Stimulated activated CD8-positive, alpha-beta memory T cell treated with anti-CD3 and anti-CD28 coated beads, Interleukin-12 subunit alpha, Interleukin-12 subunit beta, amount 100 ng/mL, for 24 hours (primary cell): ENCODE data around the gene PLB1.
"Not testable (repeated sequence)": the region's sequence is repeated elsewhere in the genome, so short reads cannot be mapped to it uniquely, and the experiment has no call there.

Experiments used
- DNase-seq: peaks from one replicate; pipeline ENCODE4 v3.0.0-alpha.2; 2020; ENCODE audit errors: extremely low read depth

Gene PLB1

DNA sequence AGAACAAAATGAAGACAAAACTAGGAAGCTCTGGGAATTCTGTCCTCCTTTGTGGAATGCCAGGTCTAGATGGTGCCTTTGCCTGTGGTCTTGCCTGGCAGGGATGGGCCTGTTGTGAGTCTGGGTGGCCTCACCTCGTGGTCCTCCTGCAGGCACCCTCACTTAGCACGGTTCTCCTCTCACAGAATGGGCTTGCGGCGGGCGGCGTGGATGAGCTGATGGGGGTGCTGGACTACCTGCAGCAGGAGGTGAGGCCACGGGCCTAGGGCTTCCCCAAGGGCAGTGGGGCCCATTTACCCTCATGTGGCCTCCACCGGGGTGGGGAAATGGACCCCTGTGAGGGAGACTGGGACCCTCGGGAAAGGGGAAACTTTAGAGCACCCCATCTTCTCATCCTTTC, 42.3 kb downstream of the PLB1 start:
- no peak for DNase-seq

- DNase-seq, result no peak
Observed at GRCh38 chr2:28538652-28539051, 42.8 kb downstream of the PLB1 start.

- DNase-seq, result no peak
Observed at GRCh38 chr2:28539118-28539541, 43.3 kb downstream of the PLB1 start.

GRCh38 chr2:28543316-28544035, 47.6 kb downstream of the PLB1 start:
- DNase-seq, result no peak

GRCh38 chr2:28544036-28544346, 48.1 kb downstream of the PLB1 start:
- no peak for DNase-seq

DNA sequence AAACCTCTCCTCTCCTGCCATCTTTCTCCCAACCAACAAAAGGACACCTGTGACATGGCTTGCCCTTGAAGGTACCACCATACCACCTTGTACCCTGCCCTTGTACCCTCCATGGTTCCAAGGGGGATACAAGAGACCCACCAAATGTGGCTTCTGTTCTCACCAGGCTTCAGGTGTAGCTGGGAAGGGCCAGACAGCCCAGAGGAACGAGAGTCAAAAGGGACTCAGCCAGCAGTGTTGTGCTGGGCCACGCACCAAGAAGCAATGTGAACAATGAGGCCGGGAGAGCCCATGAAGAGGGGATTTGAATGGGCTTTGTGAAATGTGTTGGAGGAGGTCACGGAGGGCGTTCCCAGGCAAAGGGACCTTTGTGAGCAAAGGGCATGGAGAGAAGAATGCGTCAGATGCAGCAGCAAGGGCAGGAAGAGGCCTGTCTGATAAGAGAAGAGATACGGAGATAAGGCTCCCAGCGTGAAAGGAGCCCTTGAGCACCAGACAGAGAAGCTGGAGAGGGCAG, 48.6 kb downstream of the PLB1 start:
- DNase-seq, result no peak

DNA sequence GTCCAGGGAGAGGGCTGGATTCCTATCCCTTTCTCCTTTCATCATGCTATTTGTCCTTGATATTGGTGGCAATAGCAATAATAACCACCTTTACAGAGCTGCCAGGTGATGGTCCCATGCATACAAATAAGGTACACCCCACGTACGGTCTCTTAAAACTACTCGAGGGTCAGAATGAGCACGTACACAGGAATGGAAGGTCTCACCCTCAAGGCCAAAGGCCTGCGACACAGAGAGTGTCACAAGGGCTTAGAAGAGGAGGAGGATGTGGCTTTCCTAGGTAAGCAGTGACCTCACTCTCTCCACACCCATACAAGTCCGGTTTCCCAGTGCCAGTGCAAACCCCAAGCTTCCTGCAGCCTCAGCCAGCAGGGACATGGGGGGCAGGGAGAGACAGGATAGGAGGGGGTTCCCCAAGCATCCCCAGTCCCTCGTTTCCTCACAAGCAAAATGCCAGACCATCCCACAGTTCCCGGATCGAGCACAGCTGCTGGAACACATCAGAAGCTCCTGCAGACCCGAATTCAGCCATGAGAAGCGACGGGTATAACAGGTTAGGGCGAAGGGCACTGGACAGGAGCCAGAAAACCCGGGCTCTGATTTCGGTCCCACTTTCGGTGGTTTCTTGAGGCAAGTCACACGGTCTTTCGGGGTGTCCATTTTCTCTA, 49.2 kb downstream of the PLB1 start:
- no peak for DNase-seq

GRCh38 chr2:28545590-28546200, 49.8 kb downstream of the PLB1 start:
- DNase-seq, result no peak

DNA sequence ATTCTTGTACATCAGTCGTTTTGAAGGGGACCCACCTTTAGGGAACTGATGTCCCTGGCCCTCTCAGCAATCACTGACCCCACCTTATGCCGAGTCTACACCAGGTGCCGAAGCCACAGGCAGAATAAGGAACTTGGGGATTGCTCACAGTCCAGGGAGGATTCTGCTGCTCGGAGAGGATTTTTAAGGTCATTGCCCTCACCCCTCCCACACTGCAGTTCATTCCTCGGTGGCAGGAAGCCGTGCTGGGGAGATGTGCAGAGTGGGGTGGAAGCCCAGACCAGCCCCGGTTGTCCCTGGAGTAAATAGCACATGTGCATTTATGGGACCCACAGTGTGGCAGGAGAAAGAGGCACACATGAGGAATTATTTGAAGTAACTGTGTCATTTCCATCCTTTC, 50.4 kb downstream of the PLB1 start:
- DNase-seq, result no peak

DNA sequence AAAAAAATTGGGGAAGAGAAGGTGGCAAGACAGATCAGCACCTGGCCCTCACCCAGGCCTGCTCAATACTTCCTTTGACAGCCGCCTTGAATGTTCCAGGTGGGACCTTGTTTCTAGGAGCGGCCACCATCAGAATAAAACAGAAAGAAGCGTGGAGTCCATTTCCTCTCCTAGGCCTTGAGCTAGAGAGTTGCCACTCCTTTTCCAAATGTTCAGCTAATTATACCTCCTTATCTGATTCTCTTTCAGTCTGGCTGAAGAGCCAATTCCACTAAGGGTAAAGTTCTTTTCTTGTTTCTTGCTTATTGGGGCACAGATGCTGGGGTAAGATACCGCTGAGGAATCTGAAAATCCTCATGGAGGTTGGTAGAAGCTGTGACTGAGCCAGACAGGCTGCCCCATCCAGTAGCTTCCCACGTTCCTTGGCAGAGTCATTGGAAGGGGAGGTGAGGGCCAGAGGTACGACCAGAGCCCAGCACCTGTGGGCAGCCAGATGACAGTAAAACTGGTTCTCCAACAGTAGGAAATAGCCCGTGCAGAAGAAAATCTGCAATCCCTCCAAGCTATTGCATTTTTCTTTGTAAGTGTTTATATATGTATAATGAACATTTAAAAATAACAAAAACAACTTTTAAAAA, 51.5 kb downstream of the PLB1 start:
- DNase-seq, result no peak

- no peak for DNase-seq
Observed at GRCh38 chr2:28547906-28548600, 52.2 kb downstream of the PLB1 start.

GRCh38 chr2:28550345-28550744, 54.5 kb downstream of the PLB1 start:
- not testable (repeated sequence) for DNase-seq

- DNase-seq, result no peak
Observed at GRCh38 chr2:28552045-28552823, 56.4 kb downstream of the PLB1 start.

- no peak for DNase-seq
Observed at GRCh38 chr2:28556303-28556702, 60.4 kb downstream of the PLB1 start.

DNA sequence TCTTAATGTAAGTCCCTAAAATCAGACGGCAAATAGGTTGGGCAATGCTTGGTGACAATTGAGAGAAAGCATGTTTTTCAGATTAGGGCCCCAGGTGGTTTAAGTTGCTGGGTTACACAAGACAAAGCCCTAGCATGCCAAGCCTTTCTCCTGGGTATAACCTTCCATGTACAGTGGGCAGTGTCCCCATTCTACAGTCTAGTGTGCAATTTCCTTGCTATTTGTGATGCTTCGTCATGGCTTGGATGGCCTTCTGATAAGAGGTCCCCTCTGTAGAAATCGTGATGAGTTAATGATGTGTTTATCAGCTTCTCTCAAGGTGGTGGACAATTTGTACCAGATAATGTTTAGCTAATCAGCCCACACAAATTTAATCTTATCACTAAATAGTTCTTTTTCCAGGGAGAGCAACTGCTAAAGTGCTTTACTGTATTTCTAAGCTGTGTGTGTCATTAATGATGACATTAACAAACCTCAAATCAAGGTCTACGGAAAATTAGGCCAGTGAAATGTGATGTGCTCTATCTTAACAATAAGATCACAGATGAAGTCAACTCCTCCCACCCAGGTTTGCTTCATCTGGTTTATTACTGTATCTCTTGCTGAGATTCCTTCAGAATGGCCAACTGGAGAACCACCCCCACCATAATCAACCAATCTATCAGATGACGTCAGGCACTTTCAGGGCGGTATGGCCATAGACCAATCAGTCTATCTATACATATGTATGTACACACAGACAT, 61.7 kb downstream of the PLB1 start:
- no peak for DNase-seq

GRCh38 chr2:28558158-28558820, 62.4 kb downstream of the PLB1 start:
- DNase-seq, result no peak

DNA sequence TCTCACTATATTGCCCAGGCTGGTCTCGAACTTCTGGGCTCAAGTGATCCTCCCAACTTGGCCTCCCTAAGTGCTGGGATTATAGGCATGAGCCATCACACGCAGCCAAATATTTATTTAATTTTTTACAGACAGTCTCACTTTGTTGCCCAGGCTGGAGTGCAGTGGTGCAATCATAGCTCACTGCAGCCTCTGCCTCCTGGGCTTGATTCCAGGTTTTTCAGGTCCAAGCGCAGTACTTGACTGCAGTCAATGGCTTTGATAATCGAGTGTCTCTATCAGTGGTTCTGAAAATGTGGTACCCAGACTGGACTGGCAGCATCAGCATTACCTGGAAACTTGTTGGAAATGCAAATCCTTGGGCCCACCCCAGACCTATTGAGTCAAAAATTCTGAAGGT, 63.1 kb downstream of the PLB1 start:
- DNase-seq, result no peak

DNA sequence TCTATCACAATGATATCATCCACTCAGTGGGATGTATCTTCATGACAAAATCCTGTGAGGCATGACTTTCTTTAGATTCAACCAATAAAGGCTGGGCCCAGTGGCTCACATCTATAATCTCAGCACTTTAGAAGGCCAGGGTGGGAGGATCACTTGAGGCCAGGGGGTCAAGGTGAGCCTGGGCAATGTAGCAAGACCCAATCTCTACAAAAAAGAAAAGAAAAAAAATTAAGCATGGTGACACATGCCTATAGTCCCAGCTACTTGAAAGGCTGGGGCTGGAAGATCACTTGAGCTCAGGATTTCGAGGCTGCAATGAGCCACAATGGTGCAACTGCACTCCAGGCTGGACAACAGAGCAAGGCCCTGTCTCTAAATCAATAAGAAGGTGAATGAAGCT, 68.0 kb downstream of the PLB1 start:
- DNase-seq, result no peak

DNA sequence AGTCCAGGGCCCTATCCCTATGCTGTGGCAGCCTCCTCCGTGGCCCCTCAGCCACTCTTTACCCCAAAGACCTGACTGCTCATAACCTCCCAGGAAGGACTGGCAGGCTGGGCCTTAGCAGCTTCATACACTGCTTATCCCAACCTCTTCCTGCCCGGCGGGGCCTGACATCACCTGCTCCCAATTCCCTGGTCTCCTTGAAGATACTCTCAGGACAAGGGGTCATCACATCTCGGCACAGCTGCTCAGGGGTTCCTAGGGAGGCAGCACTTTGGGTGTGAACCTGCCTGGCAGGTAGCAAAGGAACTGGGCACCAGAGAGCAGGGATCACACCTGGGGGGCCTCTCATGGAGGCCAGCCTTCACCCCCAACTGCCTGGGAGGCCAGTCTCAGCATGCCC, 68.5 kb downstream of the PLB1 start:
- DNase-seq, result no peak

- no peak for DNase-seq
Observed at GRCh38 chr2:28565033-28565432, 69.2 kb downstream of the PLB1 start.
